GM21619 (cell line): ENCODE measurements around the gene PLD1.
A peak's percentile ranks its signal among the peaks of the same experiment; 100 is the strongest.
"Not testable (repeated sequence)": the region's sequence is repeated elsewhere in the genome, so short reads cannot be mapped to it uniquely, and the experiment has no call there.

Experiments used
- ATAC-seq: cut with Tn5 transposase; IDR thresholded peaks from one replicate; pipeline ENCODE4 v1.9.1; 2021; ENCODE audit not compliant: unreplicated experiment

Gene PLD1

DNA sequence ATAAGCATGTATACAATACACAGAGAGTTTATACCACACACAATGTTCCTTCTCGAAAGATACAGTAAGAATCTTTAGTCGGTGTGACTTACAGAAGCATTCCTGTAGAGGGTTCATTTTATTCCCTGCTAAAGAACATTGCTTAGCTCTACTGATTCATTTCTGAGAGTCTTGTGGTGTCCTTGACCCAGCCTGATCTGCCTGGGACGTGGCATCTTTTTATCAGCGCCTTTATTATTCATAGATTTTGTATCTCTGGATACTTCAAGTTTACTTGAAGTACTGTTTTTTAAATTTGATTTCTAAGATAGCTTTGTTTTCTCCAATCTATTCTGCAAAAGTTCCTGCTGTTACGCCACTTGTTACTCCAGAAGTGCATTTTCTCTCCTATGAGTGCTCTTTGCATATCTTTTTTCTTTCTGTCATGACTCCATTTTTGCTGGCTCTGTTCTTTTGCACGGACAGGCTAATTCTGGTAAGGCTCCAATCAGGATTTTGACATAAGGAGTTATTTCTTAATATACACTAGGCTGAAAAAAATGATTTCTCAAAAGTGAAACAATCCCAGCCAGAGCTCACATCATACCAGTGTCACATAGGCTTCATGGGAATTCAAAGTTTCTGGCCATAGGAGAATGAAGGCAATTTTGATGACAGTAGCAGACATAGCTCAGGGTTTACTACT lies 235.6 kb downstream of the PLD1 start:
- ATAC-seq = no peak

DNA sequence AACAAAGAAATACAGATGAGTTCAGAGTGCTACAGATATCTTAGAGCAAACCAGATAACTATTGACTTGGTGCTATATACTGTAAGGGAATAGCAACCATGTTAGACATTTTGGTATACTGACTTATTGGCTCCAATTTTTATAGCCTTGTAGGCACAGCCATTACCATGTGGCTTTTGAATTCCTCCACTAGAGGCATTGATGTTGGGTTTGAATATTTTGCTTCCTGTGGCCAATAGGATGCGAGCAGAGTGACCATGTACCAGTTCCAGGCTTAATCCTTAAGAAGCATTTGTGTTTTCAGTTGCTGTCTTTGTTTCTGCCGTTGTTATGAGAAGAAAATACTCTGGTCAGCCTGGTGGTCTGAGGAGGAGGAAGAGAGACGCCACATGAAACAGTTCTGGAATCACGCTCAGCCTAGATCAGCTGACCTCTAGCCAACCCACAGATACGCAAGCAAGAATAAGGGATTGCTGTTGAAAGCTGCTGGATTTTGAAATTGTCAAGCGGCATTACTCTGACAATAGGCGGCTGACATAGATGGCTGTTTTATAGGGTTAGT lies 240.6 kb downstream of the PLD1 start:
- no peak for ATAC-seq

DNA sequence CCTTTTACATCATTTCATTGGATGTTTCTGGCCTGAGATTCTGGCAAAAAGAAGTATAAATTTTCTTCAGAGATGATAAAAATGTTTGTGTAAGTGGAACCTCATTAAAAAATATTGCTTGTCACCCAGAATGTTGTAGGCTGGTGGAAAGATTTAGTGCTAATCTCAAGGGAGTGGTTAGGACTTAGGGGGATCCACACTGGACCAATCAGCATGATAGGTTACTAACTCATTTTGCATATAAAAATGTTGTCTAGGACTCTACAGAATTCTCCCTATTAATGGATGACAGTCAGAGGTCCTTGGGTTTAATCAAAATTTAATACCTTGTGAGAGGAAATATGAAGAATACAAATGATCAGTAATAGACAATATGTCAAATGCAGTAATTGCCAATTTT lies 241.5 kb downstream of the PLD1 start:
- no peak for ATAC-seq

DNA sequence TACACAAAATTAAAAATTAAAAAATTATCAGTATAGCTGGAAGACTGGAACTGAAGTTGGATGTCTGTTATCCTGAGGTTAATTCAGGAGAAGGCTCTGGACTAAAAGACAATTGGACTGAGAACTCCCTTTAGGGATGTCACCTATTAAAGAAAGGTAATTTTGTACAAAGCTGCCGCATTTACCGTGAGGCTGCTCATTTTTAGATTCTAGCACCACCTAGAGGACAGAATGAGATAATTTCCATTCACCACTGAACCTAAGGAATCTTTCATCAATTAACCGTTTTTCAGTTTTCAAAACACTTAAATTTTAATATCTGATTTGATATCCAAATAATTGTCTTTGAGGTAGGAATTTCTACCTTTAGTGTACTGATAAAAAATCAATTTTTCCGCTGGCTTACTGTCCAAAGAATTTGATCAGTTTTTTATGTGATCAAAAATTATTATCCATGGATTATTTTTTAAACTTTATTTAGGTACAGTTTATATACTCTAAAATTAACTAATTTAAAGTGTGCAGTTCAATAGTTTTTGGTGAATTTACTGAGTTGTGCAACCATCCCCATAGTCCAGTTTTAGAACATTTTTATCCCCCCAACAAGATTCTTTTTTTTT lies 243.4 kb downstream of the PLD1 start:
- no peak for ATAC-seq

DNA sequence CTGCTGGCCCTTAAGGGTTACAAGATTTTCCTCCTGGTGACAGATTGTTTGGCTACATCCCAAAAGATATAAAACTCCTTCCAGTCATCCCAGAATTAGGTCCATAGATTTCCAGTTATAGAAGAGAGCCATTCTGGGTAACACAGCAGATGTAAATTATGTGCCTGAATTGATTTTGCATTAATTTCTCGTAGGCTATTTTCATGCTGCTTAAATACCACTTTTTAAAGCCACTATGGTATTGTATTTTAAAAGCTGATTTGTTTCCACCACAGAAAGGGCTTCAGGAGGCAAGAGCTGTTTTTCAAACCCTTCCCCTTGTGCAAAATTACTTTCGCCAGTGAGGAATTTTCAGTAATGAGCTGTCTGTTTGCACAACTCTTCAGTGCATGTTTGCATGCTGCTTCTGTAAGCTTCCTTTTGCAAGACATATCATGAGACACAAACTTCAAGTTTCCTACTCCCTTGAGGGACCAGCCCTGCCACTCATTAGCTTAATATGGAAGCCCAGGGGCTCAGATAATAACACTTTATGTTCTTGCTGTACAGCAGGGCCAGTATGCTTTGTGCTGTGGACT lies 244.7 kb downstream of the PLD1 start:
- no peak for ATAC-seq

DNA sequence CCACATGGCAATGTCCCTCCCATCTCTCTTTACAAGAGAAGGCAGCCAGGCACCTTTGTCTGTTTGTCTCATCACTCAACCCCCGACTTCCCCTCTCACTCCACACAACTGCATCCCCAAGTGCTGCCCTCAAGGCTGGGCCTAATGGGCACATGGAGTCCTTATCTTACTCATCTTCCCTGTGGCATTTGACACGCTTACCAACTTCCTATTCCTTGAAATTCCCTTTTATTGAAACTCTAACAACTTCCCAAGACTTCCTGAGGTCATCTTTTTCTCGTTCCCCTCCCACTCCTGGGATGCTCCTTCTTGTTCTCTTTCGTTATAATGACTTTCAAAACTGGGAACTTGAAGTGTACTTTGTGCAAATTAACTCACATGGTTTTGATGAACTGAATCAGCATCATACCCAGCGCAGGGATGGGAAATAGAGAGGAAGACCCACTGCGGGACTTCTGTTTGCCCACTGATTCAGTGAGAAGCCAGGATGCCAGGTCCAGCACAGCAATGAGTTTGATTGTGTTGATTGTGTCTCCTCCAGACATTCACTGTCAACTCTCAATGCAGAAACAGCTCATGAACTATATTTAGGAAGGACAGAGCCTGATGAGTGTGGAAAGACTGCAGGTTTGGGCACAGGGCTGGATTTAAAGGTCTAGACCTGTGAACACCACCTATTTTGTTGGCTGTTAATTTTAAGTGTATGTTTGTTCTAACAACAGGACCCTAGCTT lies 245.4 kb downstream of the PLD1 start:
- no peak for ATAC-seq

DNA sequence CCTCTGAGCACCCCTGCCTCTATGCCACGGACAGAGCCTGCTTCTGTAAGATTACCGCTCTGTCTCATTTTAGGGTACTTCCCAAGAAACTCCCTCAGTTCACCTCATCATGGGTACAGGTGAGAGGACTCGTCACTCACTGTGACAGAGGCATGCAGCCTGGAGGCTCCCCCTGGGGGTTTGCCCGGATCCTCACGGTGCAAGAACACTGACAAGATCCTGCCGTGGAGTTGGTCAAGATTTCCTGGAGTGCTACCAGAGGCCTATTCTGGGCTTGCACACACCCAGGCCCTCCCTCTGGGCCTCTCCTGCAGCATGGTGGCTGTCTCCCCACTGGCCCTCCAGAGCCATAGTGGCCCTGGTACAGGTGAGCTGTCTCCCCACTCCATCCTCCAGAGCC lies 247.0 kb downstream of the PLD1 start:
- ATAC-seq = no peak

DNA sequence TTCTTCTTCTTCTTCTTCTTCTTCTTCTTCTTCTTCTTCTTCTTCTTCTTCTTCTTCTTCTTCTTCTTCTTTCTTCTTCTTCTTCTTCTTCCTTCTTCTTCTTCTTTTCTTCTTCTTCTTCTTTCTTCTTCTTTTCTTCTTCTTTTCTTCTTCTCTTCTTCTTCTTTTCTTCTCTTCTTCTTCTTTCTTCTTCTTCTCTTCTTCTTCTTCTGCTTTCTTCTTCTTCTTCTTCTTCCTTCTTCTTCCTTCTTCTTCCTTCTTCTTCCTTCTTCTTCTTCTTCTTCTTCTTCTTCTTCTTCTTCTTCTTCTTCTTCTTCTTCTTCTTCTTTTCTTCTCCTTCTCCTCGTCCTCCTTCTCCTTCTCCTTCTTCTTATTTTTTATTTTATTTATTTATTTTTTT lies 247.8 kb downstream of the PLD1 start:
- not testable (repeated sequence) for ATAC-seq

DNA sequence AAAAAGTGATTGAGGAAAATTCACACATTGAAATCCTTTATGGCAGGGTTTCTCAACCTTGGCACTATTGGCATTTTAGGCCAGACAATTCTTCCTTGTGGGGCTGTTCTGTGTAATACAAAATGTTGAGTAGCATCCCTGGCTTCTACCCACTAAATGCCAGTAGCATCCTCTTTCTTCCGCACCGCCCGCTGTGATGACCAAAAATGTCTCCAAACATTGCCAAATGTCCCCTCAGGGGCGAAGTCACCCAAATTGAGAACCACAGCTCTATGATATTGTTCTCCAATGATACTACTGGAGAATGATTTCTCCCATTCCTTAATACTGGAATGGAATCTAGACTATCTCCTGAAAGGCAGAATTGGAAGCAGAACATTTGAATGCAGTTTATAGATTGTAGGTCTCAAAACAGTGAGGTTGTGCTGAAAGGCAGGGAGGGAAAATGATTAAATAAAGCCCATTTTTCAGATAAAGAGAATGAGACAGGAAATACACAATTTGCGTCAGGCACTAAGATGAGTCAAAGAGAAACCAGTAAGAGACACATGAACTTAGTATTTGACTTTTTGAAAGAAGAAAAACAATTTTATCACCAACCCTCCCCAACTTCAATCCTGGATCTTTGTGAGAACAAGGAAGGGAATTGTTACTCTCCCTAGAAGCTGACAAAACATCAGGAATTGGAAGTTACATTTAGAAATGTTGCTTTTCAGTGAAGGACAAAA lies 248.5 kb downstream of the PLD1 start:
- peak; percentile 62 for ATAC-seq

DNA sequence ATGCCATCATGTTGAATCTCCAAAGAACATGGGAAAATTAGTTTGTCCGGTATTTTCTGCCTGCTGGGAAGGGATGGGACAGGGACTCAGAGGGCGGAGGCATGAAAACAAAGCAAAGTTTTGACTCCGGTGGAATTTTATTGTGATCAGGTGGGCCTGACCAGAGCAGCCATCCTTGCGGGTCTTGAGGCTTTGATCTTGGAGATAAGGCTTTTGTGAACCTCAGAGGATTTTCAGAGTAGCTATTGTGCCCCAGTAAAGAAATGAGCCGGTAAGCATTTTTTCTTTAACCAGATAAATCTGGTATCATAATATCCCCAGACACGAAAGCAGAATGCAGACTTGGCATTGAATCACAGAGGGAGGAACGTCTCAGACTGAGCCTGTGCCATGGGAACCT lies 250.7 kb downstream of the PLD1 start:
- ATAC-seq = no peak

DNA sequence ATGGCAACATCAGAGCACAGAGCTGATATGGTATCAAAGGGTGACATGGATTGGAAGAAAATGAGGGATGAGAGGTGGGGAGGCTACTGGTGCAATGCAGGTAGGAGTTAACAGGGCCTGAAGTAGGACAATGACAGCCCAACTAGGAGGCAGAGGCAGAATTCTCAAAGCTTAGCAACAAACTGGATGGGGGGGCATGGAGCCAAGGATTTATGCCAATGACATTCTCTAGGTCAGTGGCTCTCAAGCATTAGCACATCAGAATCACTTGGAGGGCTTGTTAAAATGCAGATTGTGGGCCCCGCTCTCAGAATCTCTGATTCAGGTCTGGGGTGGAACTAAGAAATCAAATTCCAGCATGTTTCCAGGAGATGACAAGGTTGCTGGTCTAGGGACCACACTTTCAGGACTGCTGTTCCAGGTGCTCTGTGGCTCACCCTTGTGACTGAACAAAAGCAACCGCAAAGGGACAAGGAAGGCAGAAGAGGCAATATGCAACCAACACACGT lies 252.0 kb downstream of the PLD1 start:
- ATAC-seq = no peak

DNA sequence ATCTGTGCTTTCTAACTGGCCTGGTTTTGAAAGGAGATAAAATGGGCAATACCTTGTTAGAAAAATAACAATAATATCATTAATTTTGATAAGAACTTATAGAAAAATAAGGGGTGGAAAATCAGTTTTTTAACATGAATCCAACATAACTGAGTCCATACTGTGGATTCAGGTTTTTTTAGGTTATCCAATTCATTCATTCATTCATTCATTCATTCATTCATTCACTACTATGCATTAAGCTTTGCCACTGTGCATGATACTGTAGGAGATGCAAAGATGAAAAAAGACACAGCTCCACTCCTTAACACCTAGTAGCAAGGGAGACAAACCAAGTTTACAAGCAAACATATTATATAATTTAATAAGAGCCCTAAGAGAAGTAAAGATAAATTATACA lies 253.1 kb downstream of the PLD1 start:
- no peak for ATAC-seq

DNA sequence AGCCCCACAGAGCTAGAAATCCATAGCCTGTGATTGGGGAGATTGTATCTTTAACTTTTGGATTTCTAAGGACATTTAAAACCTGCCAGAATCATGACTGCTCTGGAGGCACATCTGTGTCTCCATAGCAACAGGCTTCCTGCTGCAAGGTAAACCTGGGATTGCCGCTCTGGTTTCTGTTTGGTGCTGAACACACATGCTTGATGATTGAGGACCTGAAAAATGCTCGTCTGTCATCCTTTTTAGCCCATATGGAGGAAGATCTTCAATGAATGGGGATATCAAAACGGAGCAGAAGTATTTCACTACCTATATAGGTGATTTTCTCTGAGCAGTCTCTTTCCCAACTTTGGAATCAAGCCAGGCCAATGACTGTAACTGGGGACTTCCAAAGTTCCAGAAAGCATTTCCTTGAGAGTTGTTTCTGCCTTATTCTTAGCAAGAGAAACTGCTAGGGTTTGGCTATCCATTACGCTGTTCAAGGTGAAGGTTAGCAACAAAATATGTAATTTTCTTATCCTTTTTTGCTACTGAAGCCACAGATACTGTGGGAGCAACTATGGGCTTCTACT lies 253.6 kb downstream of the PLD1 start:
- ATAC-seq = no peak

DNA sequence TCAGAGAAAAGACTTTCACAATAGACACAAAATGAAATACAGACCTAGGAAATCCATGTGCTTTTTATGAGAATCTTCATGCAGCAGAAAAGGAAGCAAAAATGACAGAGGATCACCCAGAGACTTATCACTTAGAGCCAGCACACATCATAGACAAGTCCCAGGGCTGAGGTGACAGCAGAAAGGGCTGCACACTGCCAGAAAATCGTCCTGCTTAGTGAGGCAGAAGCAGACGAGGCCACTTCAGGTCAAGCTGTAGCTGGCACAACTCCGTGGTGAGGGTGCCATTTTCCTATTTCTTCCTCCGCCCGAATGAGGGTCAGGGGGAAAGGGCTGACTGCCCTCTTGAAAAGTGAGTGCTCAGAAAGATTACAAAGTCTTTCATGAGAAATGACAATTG lies 254.1 kb downstream of the PLD1 start:
- ATAC-seq = no peak

DNA sequence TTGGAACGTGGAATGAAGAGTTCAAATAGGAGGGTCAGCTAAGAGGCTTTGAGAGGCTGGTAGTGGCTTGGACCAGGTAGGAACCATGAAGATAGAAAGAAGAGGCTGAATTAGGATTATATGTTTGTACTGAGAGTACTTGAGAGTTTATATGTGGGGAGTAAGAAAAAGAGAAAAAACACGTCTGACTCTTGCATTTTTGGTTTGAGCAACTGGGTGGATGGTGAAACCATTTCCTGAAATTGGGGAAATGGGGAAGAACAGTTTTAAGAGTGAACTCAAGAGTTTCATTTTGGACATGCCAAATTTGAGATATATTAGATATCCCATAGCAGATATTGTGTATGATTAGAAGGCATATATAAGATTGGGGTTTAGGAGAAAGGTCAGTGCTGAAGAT lies 257.2 kb downstream of the PLD1 start:
- no peak for ATAC-seq

DNA sequence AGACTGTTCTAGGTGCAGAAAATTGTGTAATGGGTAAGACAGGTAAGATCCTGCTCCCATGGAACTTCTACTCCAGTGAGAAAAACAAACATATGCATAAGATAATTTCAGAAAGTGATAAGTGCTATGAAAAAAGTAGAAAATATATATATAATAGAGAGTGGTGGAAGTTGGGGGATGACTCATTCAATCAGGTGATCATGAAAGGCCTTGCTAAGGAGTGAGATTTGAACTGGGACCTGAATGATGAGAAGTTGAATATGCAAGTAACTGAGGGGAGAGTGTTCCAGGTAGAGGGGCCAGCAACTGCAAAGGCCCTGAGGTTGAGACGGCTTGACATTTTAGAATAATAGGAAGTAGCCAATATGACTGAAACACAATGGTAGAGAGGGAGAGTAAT lies 257.8 kb downstream of the PLD1 start:
- no peak for ATAC-seq

DNA sequence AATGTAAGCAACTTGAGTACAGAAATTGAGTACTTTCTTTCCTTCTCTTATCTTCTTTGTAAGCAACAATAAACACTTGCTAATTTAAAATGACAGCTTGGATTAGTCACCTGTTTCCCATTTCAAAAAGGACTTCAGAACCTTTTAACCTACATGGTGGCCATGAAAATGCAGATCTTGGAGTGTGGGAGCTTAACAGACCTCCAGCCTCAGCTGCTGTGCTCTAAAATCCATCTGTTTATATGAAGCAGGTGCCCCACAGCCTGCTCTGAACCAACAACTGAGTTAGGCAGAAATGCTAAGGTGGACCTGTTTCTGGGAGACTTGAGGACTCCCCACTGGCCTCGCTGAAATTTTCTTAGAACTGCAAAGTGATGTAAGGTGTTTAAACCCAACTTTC lies 259.0 kb downstream of the PLD1 start:
- no peak for ATAC-seq
